HG03159 (cell line): ENCODE results near the gene FNDC10.

Experiments used
- ATAC-seq: cut with Tn5 transposase; IDR thresholded peaks from one replicate; pipeline ENCODE4 v1.9.1; 2021; ENCODE audit warnings: mild to moderate bottlenecking, moderate library complexity; ENCODE audit not compliant: unreplicated experiment

FNDC10 gene

GRCh38 chr1:1627829-1628753, 28.2 kb upstream of the FNDC10 start:
- ATAC-seq = no peak

GRCh38 chr1:1627261-1627828, 27.4 kb upstream of the FNDC10 start:
- no peak for ATAC-seq

DNA sequence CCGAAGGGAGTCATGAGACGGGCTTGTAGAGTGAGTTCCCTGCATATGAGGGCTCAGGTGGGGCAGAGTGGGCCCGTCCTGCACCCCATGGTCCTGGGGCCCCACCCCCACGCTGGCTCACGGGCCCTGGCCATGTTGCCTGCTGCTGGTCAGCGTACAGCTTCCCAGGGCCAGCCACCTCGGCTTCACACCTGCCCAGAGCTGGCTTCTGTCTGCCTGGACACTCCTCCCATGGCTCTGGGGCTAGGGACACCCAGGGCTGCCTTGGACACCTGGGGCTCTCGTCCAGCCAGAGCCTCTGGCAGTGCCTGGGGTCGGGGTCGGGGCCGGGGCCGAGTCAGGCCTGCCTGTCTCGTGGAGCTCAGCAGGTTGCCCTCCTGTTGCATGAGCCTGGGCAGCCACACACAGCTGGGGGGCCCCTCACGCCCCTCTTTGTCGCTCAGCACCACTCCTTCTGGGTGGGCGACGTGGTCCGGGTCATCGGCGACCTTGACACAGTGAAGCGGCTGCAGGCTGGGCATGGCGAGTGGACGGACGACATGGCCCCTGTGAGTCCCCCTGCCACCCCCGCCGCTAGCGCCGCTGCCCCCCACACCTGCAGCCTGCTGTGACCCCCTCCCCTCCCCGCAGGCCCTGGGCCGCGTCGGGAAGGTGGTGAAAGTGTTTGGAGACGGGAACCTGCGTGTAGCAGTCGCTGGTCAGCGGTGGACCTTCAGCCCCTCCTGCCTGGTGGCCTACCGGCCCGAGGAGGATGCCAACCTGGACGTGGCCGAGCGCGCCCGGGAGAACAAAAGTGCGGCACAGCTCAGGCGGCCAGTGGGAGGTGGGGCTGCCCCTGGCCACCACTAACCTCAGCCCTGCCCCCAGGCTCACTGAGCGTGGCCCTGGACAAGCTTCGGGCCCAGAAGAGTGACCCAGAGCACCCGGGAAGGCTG, 26.5 kb upstream of the FNDC10 start:
- ATAC-seq = no peak

DNA sequence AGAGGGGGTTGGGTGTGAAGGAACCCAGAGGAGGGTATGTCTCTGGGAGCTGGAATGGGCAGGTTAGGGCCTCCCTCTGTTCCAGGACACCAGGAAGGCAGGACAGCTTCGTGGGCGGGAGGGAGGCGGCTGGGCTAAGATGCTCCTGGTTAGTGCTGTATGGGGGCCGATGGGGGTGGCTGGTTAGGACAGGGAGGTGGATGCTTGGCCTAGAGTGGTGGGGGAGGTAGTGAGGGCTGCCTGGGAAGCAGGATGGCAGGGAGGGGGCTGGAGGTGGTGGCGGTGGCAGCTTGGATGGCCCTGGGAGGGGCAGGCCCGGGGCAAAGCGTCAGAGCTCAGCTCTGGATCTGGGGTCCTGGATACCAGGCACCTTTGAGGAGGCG, 25.9 kb upstream of the FNDC10 start:
- no peak for ATAC-seq

DNA sequence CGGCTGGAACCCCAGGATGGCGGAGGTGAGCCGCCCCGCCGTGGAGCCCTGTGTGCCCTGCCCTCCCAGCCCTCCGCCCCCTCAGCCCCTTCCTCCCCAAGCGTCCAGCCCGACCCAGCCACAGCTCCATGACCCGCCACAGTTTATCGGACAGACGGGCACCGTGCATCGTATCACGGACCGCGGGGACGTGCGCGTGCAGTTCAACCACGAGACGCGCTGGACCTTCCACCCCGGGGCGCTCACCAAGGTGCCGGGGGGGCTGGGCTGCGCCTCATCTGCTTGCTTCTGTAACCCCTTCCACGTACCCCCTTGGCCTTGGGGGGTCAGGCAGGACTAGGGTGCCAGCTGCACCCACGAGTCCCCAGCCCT, 25.5 kb upstream of the FNDC10 start:
- ATAC-seq = no peak

GRCh38 chr1:1624443-1625403, 24.8 kb upstream of the FNDC10 start:
- no peak for ATAC-seq

GRCh38 chr1:1623631-1624442, 23.9 kb upstream of the FNDC10 start:
- no peak for ATAC-seq

DNA sequence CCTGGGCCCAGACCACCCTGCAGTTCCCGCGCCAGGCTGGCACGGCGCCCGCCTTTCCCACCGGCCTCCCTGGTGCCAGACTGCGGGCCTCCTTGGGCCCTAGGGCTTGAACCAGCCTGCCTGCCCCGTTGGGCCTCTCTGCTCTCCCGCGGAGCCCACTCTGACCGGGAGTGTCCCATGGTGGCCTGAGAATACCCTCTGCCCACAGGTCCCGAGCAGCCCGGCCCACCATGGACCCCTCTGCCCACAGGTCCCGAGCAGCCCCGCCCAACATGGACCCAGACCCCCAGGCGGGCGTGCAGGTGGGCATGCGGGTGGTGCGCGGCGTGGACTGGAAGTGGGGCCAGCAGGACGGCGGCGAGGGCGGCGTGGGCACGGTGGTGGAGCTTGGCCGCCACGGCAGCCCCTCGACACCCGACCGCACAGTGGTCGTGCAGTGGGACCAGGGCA, 23.3 kb upstream of the FNDC10 start:
- no peak for ATAC-seq

DNA sequence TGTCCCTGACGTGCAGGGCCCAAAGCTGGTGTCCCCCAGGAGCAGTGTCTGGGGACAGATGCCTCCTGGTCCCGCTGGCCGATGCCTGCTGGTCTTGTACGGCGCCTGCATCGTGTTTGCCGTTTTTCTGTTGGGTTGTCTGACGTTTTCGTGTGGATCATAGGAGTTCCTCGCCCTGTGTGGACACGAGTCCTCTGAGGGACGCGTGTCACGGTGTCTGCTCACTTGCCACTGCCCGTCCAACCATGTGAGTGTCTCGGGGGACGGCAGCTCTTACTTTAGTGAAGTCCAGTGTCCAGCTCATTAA, 22.8 kb upstream of the FNDC10 start:
- no peak for ATAC-seq

DNA sequence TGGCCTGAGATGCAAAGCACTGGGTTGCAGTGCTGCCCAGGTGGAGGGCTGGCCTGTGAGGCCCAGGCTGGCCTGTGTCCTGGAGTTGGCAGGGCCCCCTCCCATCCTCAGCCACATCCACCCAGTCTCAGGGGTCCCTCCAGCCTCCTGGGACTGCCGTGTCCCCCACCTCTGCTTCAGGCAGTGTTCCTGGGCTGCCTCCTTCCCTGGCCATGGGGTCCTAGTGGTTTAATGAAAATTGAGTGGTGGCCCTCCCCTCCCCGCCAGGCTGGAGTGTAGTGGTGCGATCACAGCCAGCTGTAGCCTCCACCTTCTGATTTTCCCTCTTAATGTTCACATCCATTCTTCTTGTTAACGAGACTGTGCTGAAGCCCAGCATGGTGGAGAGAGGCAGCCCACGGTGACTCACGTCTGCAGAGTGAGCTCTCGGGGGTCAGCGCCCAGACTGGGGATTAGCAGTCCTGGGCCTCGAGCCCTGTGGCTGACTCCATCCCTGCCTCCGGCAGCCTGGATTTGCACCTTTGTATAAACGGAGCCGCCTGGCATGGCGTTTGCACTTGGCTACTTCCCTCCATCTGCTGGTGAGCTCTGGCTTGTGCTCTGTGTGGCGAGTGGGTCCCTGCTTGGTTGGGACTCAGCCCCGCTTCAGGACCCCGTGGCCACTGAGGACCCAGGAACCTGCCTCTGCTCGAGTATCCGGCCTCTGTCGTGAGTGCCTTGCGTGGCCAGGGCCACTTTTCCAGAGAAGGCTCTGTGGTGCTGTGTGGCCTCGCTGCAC, 22.3 kb upstream of the FNDC10 start:
- ATAC-seq = no peak

GRCh38 chr1:1621173-1622009, 21.5 kb upstream of the FNDC10 start:
- no peak for ATAC-seq

DNA sequence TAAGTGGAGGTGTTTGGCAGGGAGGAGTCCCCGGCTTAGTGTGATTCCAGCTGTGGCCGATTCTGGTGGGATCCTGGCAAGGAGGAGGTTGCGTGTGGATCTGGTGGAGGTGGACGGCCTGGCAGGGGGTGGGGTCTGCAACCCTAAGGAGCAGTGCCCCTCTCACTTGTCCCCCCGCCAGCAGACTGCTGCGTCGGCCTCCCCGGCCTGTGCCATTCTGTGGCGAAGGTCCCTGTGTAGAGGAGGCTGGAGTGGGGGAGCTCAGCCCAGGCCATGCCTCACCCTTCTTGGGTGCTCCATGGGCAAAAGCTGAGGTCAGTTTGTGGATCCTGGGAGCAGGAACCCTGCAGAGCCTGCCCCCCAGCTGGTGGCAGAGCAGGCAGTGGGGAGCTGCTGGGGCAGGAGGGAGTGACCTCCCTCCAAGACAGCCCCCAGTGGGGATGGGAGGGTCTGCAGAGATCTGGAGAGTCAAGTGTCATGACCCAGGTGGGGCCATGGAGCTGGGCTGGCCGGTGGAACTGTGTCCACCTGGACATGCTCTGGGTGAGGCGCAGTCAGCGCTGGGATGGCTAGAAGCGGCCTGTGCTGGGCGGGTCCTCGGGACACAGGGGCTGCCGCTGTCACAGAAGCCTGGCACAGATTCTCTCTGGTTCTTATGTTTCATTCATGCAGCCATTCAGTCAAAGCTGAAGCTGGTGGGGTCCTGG, 20.7 kb upstream of the FNDC10 start:
- ATAC-seq = no peak

- no peak for ATAC-seq
These were observed 20.0 kb upstream of the FNDC10 start for GRCh38 chr1:1619917-1620361.

DNA sequence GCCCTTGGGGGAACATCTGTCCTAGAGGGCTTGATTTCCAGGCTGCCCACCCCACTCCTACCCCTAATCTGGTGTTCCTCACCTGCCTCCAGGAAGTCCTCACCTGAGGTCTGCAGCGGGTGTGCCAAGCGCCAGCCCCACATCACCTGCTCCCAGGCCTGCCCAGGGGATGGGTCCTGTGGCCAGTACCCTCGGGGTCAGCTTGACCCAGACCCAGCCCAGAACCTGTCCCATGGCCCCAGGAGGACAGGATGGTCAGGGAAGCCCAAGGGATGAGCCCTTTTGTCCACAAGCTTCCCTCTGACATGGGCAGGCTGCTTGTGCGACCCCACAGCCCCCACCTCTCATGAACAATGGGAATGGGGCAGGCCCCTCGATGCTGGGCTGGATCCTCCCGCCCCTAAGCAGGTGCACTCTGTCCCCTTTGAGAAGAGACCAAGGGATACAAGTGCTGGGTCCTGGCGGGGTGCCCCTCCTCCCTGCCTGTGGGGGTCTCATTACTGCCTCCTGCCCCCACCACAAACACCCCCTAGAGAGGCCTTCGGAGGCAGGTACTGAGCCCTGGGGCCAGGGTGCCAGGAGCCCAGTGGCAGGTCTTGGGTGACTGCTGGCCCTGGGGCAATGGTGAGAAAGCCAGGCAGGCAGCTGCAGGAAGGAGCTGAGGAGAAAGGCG, 18.6 kb upstream of the FNDC10 start:
- no peak for ATAC-seq

GRCh38 chr1:1617925-1618324, 18.0 kb upstream of the FNDC10 start:
- ATAC-seq = no peak

DNA sequence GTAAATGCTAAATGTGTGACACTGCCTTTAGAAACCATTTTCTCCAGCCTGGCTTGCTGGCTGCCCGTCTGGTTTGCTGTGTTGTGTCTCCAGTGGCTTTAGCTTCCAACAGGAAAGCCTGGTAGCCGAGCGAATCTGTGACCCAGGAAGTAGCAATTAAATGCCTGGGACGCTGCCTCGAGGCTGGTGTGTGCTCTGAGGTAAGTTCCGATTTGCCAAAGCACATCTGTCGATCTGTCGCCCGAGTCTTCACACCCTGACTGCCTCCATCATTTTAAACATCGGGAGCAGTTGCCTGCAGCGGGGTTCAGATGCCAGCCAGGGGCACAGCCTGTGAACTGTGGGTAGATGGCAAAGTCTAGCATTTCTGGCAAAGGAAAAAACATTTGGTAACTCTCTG, 17.6 kb upstream of the FNDC10 start:
- no peak for ATAC-seq

GRCh38 chr1:1616838-1617237, 16.9 kb upstream of the FNDC10 start:
- no peak for ATAC-seq
